HCT116 (cell line): ENCODE measurements around the gene SHROOM3. TPM values are rescaled to one million over a fixed set of nuclear protein-coding genes. Genes with fewer than 3 reads are reported as not detected.

Experiments used
- ATAC-seq: fragments of 200-7000 bp; cut with Tn5 transposase; 2 replicates; pipeline ENCODE4 v1.9.1; 2020; ENCODE audit warnings: mild to moderate bottlenecking, moderate library complexity
- BruUV-seq: library from RNA; stranded (reverse); fragments of 400-500 nt; replicated peaks from 2 replicates; lab custom pipeline; 2021; lab: Mats Ljungman, UMichigan
- CTCF ChIA-PET: fragments of 300-600 bp; sonication (Branson Sonifier 250); formaldehyde crosslinking; loops from one replicate; lab custom pipeline; 2021; ENCODE audit warnings: antibody characterized with exemption; lab: Charles Lee
- POLR2A ChIA-PET: fragments of 300-600, 350-600 bp; sonication (Branson Sonifier 250); formaldehyde crosslinking; loops from one replicate; lab custom pipeline; 2021; ENCODE audit warnings: antibody characterized with exemption; lab: Charles Lee
- RAD21 ChIA-PET, 2 experiments: fragments of 300-600 bp; sonication (Branson Sonifier 250); formaldehyde crosslinking; loops; one replicate each; lab custom pipeline; 2023; ENCODE audit warnings: low total read pairs in 2 of 2; ENCODE audit not compliant: uncharacterized antibody in 2 of 2, unreplicated experiment in 2 of 2, low non-redundant PET in 1 of 2; lab: Charles Lee
- DNase-seq: peaks from one replicate; pipeline ENCODE4 v3.0.0-alpha.2; 2010; ENCODE audit warnings: low read depth, low spot score
- H2AFZ ChIP-seq: fragments of 200-600 bp; shearing (Covaris generic), sonication (generic); 2 replicates; pipeline ENCODE4 v1.6.1; 2017; ENCODE audit warnings: low read depth, mixed run types, mixed read lengths, antibody characterized with exemption, low read length; ENCODE audit not compliant: poor library complexity, severe bottlenecking
- H3K27ac ChIP-seq: 2 replicates; pipeline ENCODE4 v1.5.1; 2012; ENCODE audit warnings: low read depth, low read length
- H3K27me3 ChIP-seq: fragments of 200-600 bp; sonication (generic); 2 replicates; pipeline ENCODE4 v1.6.1; 2016; ENCODE audit warnings: mixed run types, low read length, mixed read lengths; ENCODE audit not compliant: insufficient read depth
- H3K36me3 ChIP-seq, 2 experiments: fragments of 200-500 bp in 1 of 2; fragments of 200-600 bp in 1 of 2; sonication (Bioruptor generic) in 1 of 2; sonication (generic) in 1 of 2; 2 replicates each; pipeline versions ENCODE4 v1.5.1 to v1.6.1; 2014 to 2016; ENCODE audit warnings: low read length in 2 of 2, inconsistent platforms in 1 of 2, mixed read lengths in 1 of 2, mixed run types in 1 of 2; ENCODE audit not compliant: insufficient read depth in 2 of 2, control insufficient read depth in 1 of 2
- H3K4me1 ChIP-seq, 2 experiments: fragments of 200-600 bp in 1 of 2; sonication (generic) in 1 of 2; 2 replicates each; pipeline versions ENCODE4 v1.5.1 to v1.6.1; 2012 to 2017; ENCODE audit warnings: low read length in 2 of 2, inconsistent platforms in 1 of 2, mild to moderate bottlenecking in 1 of 2, mixed read lengths in 1 of 2, mixed run types in 1 of 2, moderate library complexity in 1 of 2; ENCODE audit not compliant: insufficient read depth in 2 of 2, control insufficient read depth in 1 of 2
- H3K4me2 ChIP-seq: fragments of 200-600 bp; sonication (generic); 2 replicates; pipeline ENCODE4 v1.6.1; 2017; ENCODE audit warnings: mixed run types, low read length, mixed read lengths
- H3K4me3 ChIP-seq, 2 experiments: fragments of 200-600 bp in 1 of 2; sonication (generic) in 1 of 2; replicated peaks in 1 of 2; 2 replicates each; pipeline ENCODE4 v1.5.1; 2011 to 2016; ENCODE audit warnings: low read length in 2 of 2, control low read depth in 1 of 2, low read depth in 1 of 2, mild to moderate bottlenecking in 1 of 2, mixed read lengths in 1 of 2, mixed run types in 1 of 2
- H3K79me2 ChIP-seq: fragments of 200-600 bp; sonication (generic); 2 replicates; pipeline ENCODE4 v1.6.1; 2017; ENCODE audit warnings: mild to moderate bottlenecking, mixed run types, low read length, moderate library complexity, mixed read lengths; ENCODE audit not compliant: insufficient read depth
- H3K9ac ChIP-seq: fragments of 200-600 bp; sonication (generic); 2 replicates; pipeline ENCODE4 v1.6.1; 2016; ENCODE audit warnings: low read length, mixed read lengths
- H3K9me2 ChIP-seq: fragments of 200-600 bp; sonication (generic), shearing (Covaris generic); 2 replicates; pipeline ENCODE4 v1.6.1; 2017; ENCODE audit warnings: mixed run types, mild to moderate bottlenecking, moderate library complexity; ENCODE audit not compliant: insufficient read depth
- H3K9me3 ChIP-seq, 2 experiments: fragments of 200-500 bp in 1 of 2; fragments of 200-600 bp in 1 of 2; sonication (Bioruptor generic) in 1 of 2; sonication (generic) in 1 of 2; 2 replicates each; pipeline ENCODE4 v1.6.1; 2014 to 2017; ENCODE audit warnings: low read length in 2 of 2, mixed read lengths in 2 of 2, inconsistent platforms in 1 of 2, low read depth in 1 of 2, mild to moderate bottlenecking in 1 of 2, mixed run types in 1 of 2, moderate library complexity in 1 of 2; ENCODE audit not compliant: control insufficient read depth in 1 of 2, insufficient read depth in 1 of 2
- H4K20me1 ChIP-seq: fragments of 200-600 bp; sonication (generic), shearing (Covaris generic); 2 replicates; pipeline ENCODE4 v1.6.1; 2017; ENCODE audit warnings: mixed run types, mild to moderate bottlenecking, moderate library complexity; ENCODE audit not compliant: insufficient read depth
- CBX3 ChIP-seq: IDR thresholded peaks from 2 replicates; pipeline ENCODE4 v1.6.1; 2012; ENCODE audit warnings: low read depth
- ELF1 ChIP-seq: IDR thresholded peaks from 2 replicates; pipeline ENCODE4 v1.6.1; 2012; ENCODE audit warnings: low read depth, borderline replicate concordance
- JUND ChIP-seq: IDR thresholded peaks from 2 replicates; pipeline ENCODE4 v1.6.1; 2012
- POLR2AphosphoS5 ChIP-seq: IDR thresholded peaks from 2 replicates; pipeline ENCODE4 v1.6.1; 2011; ENCODE audit warnings: mild to moderate bottlenecking, low read depth, low read length, moderate library complexity
- RAD21 ChIP-seq: IDR thresholded peaks from 2 replicates; pipeline ENCODE4 v1.6.1; 2012; ENCODE audit warnings: low read depth, mild to moderate bottlenecking
- SIN3A ChIP-seq: IDR thresholded peaks from 2 replicates; pipeline ENCODE4 v1.6.1; 2012; ENCODE audit warnings: low read depth
- TCF7L2 ChIP-seq: IDR thresholded peaks from 2 replicates; pipeline ENCODE4 v1.7.0; 2011; ENCODE audit warnings: borderline replicate concordance, inconsistent platforms; ENCODE audit not compliant: insufficient read depth, insufficient read length; ENCODE audit errors: extremely low read depth
- YY1 ChIP-seq: IDR thresholded peaks from 2 replicates; pipeline ENCODE4 v1.6.1; 2011; ENCODE audit warnings: low read length, low read depth, moderate library complexity, mild to moderate bottlenecking; ENCODE audit not compliant: insufficient replicate concordance; ENCODE audit errors: extremely low read depth
- ZNF274 ChIP-seq: fragments of 200-500 bp; sonication (Bioruptor generic); IDR thresholded peaks from 2 replicates; pipeline ENCODE4 v1.6.1; 2014; ENCODE audit warnings: mild to moderate bottlenecking, low read depth, low read length, inconsistent platforms
- intact Hi-C: fragments of 100-400 bp; cut with micrococcal nuclease; formaldehyde crosslinking; loops from 2 replicates; pipeline ENCODE4 v1.10.0; 2022
- total RNA-seq: library from RNA; stranded (reverse); gene quantifications from one replicate; pipeline ENCODE4 v1.2.1, GENCODE V29; 2021; ENCODE audit not compliant: unreplicated experiment
- TF ChIP-seq, protein P1 (sequence below): IDR thresholded peaks from 2 replicates; pipeline ENCODE4 v1.6.1; 2011; ENCODE audit warnings: mild to moderate bottlenecking, low read length, moderate library complexity; ENCODE audit not compliant: insufficient replicate concordance; ENCODE audit errors: extremely low read depth
- TF ChIP-seq, protein P2 (sequence below): IDR thresholded peaks from 2 replicates; pipeline ENCODE4 v1.6.1; 2012; ENCODE audit warnings: low read depth
- TF ChIP-seq, protein P3 (sequence below), 3 experiments: fragments of 200-600 bp in 1 of 3; sonication (generic) in 1 of 3; IDR thresholded peaks in 2 of 3; conservative IDR thresholded peaks in 1 of 3; 2 replicates each; pipeline ENCODE4 v1.5.1; 2012 to 2017; ENCODE audit warnings: low read depth in 2 of 3, low read length in 2 of 3, antibody characterized with exemption in 1 of 3, borderline replicate concordance in 1 of 3, control low read depth in 1 of 3, mild to moderate bottlenecking in 1 of 3, mixed read lengths in 1 of 3, mixed run types in 1 of 3, moderate library complexity in 1 of 3; ENCODE audit not compliant: insufficient read depth in 1 of 3

SHROOM3 gene
- total RNA-seq, 1 experiment from 2014 or later = 22.5 TPM

GRCh38 chr4:76723924-76724323, 288.9 kb downstream of the SHROOM3 start (continued):
- TF ChIP-seq TCF7L2 (no peak), CBX3 (peak; percentile 66; the same call in 1 of the 2 replicates)

DNA sequence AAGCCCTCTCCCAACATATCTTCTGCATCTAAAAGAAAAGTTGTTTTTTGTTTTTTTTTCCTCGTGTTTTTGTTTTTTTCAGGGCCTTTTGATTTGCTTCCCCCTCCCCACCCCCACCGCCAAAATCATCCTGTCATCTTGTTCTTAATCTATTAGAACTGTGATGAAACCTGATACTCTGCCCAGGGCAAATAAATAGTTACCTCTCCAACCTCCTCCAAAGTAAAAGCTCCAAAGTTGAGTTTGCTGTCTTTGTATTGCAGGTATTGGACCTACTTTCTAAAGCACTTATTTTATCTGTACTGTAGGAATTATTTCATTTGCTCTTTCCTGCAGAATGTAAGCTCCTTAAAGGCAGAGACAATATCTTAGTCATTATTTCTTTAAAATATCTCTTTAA, 290.0 kb downstream of the SHROOM3 start:
- peaks cover 37 to 41% of the 10 kb centered on the region in 2 experiments for H3K4me1 ChIP-seq
- H2AFZ ChIP-seq = no peak overlapping the region
- H3K9me3 ChIP-seq = no peaks in the 10 kb centered on the region
- no peaks in the 10 kb centered on the region for H3K36me3 ChIP-seq
- no peaks in the 10 kb centered on the region for H3K9me2 ChIP-seq
- RAD21 ChIA-PET = interaction anchor here (0.6 to 0.7 kb wide), 2 partner anchors 172 to 216 kb away, joined by 3 to 5 read pairs; no protein-coding TSS in a partner anchor
- H3K4me2 ChIP-seq = peak overlapping the region; percentile 72
- CTCF ChIA-PET = interaction anchor here (1.0 to 1.1 kb wide), 2 partner anchors 33 to 220 kb away, joined by 3 read pairs; no protein-coding TSS in a partner anchor
- BruUV-seq = no TSS peak
- no peak for DNase-seq
- H3K27ac ChIP-seq = no peak overlapping the region
- no peaks in the 10 kb centered on the region for H3K27me3 ChIP-seq
- intact Hi-C loops = no loop called here
- TF ChIP-seq, protein P1, sequence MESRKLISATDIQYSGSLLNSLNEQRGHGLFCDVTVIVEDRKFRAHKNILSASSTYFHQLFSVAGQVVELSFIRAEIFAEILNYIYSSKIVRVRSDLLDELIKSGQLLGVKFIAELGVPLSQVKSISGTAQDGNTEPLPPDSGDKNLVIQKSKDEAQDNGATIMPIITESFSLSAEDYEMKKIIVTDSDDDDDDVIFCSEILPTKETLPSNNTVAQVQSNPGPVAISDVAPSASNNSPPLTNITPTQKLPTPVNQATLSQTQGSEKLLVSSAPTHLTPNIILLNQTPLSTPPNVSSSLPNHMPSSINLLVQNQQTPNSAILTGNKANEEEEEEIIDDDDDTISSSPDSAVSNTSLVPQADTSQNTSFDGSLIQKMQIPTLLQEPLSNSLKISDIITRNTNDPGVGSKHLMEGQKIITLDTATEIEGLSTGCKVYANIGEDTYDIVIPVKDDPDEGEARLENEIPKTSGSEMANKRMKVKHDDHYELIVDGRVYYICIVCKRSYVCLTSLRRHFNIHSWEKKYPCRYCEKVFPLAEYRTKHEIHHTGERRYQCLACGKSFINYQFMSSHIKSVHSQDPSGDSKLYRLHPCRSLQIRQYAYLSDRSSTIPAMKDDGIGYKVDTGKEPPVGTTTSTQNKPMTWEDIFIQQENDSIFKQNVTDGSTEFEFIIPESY = no peak
- TF ChIP-seq POLR2AphosphoS5 = no peak
- TF ChIP-seq SIN3A = no peak
- TF ChIP-seq ZNF274 = no peak
- no peak for TF ChIP-seq ELF1
- TF ChIP-seq JUND = no peak
- no peak for TF ChIP-seq RAD21
- TF ChIP-seq, protein P2, sequence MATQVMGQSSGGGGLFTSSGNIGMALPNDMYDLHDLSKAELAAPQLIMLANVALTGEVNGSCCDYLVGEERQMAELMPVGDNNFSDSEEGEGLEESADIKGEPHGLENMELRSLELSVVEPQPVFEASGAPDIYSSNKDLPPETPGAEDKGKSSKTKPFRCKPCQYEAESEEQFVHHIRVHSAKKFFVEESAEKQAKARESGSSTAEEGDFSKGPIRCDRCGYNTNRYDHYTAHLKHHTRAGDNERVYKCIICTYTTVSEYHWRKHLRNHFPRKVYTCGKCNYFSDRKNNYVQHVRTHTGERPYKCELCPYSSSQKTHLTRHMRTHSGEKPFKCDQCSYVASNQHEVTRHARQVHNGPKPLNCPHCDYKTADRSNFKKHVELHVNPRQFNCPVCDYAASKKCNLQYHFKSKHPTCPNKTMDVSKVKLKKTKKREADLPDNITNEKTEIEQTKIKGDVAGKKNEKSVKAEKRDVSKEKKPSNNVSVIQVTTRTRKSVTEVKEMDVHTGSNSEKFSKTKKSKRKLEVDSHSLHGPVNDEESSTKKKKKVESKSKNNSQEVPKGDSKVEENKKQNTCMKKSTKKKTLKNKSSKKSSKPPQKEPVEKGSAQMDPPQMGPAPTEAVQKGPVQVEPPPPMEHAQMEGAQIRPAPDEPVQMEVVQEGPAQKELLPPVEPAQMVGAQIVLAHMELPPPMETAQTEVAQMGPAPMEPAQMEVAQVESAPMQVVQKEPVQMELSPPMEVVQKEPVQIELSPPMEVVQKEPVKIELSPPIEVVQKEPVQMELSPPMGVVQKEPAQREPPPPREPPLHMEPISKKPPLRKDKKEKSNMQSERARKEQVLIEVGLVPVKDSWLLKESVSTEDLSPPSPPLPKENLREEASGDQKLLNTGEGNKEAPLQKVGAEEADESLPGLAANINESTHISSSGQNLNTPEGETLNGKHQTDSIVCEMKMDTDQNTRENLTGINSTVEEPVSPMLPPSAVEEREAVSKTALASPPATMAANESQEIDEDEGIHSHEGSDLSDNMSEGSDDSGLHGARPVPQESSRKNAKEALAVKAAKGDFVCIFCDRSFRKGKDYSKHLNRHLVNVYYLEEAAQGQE = no peak
- no peak for TF ChIP-seq YY1
- TF ChIP-seq, protein P3, sequence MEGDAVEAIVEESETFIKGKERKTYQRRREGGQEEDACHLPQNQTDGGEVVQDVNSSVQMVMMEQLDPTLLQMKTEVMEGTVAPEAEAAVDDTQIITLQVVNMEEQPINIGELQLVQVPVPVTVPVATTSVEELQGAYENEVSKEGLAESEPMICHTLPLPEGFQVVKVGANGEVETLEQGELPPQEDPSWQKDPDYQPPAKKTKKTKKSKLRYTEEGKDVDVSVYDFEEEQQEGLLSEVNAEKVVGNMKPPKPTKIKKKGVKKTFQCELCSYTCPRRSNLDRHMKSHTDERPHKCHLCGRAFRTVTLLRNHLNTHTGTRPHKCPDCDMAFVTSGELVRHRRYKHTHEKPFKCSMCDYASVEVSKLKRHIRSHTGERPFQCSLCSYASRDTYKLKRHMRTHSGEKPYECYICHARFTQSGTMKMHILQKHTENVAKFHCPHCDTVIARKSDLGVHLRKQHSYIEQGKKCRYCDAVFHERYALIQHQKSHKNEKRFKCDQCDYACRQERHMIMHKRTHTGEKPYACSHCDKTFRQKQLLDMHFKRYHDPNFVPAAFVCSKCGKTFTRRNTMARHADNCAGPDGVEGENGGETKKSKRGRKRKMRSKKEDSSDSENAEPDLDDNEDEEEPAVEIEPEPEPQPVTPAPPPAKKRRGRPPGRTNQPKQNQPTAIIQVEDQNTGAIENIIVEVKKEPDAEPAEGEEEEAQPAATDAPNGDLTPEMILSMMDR (IDR thresholded peaks at IDR 0.05 in 2 of 3, conservative IDR thresholded peaks at IDR 0.05 in 1 of 3; ENCODE audit: borderline replicate concordance in 1 of 3, insufficient read depth in 1 of 3, low read depth in 2 of 3, low read length in 2 of 3) = no peak
- TF ChIP-seq, all 23 proteins: peak for 0
- H3K4me3 ChIP-seq = no peak overlapping the region
- H3K9ac ChIP-seq = no peak overlapping the region
- no peaks in the 10 kb centered on the region for H4K20me1 ChIP-seq
- ATAC-seq = no peak
- no peaks in the 10 kb centered on the region; the same call in 1 of the 2 replicates for H3K79me2 ChIP-seq
- POLR2A ChIA-PET = interaction anchor here (0.7 kb wide), 1 partner anchor 185 kb away, joined by 6 read pairs; no protein-coding TSS in a partner anchor
